Bronchus fibroblast of lung (primary cell): ENCODE results near the gene PRKD2. TPM values are rescaled to one million over a fixed set of nuclear protein-coding genes. Genes with fewer than 3 reads are reported as not detected.

ENCODE experiments used
- total RNA-seq: library from RNA; depleted of rRNA; stranded (reverse); fragments of >200 nt; gene quantifications from 2 replicates; pipeline ENCODE4 v1.2.3, GENCODE V29; 2015

PRKD2 gene
- total RNA-seq: 15.8 and 17.8 TPM in 2 replicates

DNA sequence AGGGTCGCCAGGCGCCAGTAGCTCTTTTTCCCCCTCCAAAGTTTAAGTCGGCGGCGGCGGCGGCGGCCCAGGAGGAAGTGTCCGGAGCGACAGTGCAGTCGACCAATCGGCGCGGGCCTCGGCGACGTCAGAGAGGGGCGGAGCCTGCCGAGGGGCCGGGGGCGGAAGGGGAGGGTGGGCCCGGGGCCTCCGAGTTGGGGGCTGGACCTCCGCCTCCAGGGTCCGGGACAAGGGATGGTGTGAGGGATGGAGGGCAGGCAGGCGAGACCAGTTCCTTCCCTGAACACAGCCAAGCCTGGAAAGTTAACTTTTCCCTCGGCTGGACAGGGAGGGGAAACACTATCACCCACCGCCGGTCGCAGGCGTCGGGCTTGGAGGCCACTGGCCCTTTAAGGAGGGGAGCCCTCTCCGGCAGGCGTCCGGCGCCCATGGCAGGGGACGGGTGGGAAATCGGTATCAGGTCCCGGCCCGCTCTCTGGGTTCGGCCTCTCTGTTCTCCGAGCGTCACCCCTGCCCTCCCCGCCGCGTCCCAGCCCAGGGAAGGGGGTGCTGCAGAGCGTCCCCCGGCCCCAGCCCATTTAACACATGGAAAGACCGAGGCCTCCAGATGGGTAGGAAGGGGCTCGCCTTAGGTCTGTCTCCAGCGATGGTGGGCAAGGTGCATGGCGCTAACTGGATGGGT lies at the start of gene PRKD2:
TSS of gene PRKD2 (minus strand) at position 81 of the 682 bp plus-strand sequence. CDS start 744 bp downstream, outside the sequence.

DNA sequence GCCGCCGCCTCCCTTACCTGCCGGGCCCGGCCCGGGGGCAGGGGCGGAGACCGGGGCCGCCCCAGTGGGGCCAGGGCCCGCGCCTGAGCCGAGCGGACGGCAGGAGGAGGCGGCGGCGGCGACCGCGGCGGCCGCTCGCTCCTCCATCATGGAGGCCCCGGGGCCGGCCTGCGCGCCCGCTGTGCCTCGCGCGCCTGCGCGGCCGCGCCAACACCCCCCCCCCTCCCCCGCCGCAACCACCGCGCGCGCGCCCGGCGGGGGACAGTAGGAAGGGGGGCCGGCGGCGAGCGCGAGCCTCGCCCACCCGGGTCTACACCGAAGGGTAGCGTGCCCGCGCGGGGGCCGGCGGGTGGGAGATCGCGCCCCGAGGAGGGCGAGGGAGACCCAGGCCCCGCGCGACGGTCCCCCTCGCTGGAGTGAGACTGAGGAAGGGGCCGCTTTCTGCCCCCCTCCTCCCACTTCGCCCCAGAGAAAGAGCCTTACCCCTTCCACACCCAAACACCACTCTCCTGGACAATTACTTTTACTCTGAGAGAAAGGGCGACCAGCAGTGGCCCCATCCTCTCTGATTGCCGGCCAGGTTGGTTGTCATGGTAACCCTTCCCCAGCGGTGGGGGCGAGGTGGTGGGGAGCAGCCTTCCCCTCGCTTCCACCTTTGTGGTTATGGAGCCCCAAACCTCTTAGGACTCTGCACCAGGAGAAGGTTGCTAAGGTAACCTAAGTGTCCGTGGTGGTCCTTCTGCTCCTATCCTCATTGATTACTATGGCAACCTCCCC lies 29.6 kb upstream of the PRKD2 start, which contains the start of gene STRN4:
TSS of gene STRN4 (minus strand) at position 170 of the 777 bp plus-strand sequence. CDS start at position 150, 20 bp downstream.

DNA sequence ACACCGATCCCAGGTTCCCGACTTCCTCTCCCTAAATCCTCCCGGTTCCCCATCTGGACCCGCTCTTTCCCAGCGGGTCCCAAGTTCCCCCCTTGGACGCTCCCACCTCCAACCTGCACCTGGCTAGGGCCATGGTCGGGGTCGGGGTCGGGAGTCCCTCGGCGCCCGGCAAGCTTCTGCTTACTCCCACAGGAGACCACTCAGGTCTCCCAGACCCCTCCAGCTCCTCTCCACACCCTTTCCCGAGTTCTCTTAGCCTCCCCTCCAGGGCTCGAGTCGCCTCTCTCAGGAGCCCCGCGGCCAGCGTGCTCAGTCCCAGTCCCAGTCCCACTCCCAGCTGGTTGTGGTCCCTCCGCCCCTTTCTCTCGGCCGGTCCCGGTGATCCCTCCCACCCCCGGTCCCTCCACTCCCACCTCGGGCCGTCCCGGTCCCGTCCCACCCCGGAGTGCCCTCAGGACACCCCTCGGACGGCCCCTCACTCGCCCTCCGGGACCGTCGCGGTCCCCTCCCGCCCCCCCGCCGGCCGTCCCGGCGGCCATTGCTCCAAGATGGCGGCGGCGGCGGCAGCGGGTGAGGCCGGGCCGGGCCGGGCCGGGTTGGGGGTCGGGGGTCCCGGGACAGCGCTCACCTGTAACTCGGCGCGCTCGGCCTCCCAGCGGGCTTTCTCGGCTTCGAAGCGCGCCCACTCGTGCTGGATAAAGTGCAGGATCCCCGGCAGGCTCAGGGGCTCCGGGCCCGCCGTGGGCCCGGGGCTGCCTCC lies 28.8 kb upstream of the PRKD2 start, which contains the start of gene FKRP:
TSS of gene FKRP (plus strand) at position 537 of the 760 bp plus-strand sequence. CDS start 9,394 bp downstream, outside the sequence.

DNA sequence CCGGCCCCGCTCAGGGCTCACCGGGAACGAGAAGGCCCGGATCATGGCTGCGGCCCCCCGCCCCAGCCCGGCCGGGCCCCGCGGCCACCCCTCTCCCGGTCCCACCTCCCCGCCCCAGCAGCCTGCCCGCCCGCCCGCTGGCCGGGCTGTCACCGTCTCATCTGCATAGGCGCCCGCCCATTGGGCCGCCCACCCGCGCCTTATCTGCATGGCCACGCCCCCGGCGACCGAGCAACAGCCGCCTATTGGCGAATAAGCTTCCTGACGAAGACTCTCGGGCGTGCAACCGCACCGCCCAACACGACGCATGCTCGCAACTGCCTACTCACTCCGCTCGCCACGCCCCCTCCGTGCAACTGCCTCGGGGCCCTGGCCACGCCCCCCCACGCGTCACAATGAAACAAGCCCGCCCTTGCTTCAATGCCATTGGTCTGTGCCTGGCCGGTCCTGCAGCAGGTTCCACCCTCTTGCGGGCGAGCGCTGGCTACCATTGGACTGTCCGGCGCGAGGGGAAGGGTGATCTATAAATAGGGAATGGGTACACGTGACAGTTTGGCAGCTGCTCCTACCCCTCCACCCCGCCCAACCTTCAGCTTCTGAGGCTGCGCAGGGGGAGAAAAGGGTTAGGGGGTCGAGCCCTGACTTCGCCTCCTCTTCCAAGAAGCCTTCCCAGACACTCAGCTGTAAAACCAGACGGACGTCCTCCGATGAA lies 55.7 kb downstream of the PRKD2 start, which contains the start of gene DACT3:
TSS of gene DACT3 (minus strand) at position 163 of the 712 bp plus-strand sequence. CDS start at position 45, 118 bp downstream.

DNA sequence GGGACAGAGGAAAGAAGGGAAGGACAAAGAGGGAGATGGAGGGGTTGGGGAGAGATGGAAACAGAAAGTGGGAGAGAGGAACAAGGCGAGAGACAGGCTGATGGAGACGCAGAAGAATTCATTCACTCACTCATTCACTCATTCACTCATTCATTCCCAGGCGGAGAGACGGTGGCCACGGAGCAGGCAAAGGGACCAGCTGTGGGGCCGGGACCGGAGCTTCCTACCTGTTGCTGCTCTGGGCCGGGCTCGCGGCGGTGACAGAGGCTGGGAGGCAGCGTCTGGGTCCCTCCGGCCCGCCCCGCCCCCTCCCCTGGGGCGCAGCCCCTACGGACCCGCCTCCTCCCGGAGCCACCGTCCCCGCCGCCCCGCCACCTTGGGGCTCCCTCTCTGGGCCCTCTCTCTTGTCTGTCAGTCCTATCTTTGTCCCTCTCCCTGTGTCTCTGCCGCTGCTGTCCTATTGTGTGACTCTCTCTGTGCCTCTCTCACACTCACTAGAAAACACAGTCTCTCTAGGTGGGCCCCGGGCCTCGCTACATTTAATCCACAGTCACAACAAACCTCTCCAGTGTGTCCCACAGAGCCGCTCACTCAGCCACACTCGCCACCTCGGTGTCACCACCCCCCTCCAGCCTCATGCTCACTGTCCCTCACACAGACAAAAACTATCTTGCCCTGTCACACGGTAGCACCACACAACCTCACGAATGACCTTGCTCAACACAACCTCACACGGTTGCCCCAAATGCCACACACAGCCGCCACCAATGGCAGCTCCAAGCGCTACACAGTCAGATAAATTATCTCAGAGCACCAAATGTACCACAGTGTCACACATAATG lies 80.8 kb downstream of the PRKD2 start, which contains the start of gene GNG8:
TSS of gene GNG8 (minus strand) at position 283 of the 842 bp plus-strand sequence. CDS start 1,520 bp downstream, outside the sequence.

DNA sequence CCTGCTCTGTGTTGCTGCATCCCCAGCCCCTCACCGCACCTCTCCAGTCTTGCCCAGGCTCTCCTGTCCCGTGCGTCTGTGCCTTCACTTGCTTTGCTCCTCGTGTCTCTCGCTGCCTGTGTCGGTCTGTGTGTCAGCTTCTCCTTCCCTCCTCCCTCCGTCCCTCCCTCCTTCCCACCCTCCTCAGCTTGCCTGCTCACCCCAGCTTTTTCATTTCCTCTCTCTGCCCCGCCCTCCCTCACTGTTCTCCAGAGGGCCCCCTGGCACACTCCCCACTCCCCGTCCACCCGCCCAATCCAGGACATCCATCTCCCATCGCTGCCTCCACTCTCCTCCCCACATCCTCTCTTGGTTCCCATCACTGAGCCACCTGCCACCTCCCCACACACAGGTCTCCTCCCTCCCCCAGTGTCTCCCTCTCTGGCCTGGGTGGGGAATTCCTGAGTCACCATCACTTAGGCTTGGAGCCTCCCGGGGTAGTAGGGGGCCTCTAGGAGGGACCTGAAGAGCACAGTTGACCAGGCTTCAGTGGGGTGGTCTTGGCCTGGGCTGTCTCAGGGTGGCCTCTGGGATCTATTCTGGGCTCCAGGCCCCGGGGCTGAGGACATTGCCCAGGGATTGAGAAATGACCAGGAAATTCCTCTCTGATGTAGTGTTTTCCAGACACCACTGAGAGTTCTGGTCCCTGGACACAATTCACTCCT lies 91.8 kb downstream of the PRKD2 start, which contains the start of gene PTGIR:
TSS of gene PTGIR (minus strand) at position 132 of the 704 bp plus-strand sequence. CDS start 864 bp downstream, outside the sequence.

Other genes starting within 250 kb of the PRKD2 start
- gene PNMA8A, start 245.6 kb downstream of the PRKD2 start, total RNA-seq: 3.7 and 3.9 TPM in 2 replicates
- gene PNMA8B, start 221.2 kb downstream of the PRKD2 start, total RNA-seq: 0.67 and 0.74 TPM in 2 replicates
- gene CALM3, start 115.8 kb downstream of the PRKD2 start, total RNA-seq: 259 and 274 TPM in 2 replicates
- gene PTGIR, start 92.0 kb downstream of the PRKD2 start, total RNA-seq: 7.6 and 9.1 TPM in 2 replicates
- not detected in 2 replicates for gene GNG8, start 80.9 kb downstream of the PRKD2 start, total RNA-seq
- gene DACT3, start 55.9 kb downstream of the PRKD2 start, total RNA-seq: 0.89 and 1.8 TPM in 2 replicates
- gene FKRP, start 28.9 kb upstream of the PRKD2 start, total RNA-seq: 19.5 and 29.6 TPM in 2 replicates
- 65.7 and 76.3 TPM in 2 replicates for gene STRN4, start 29.3 kb upstream of the PRKD2 start, total RNA-seq
- 282 and 284 TPM in 2 replicates for gene SLC1A5, start 71.5 kb upstream of the PRKD2 start, total RNA-seq
- gene AP2S1, start 133.7 kb upstream of the PRKD2 start, total RNA-seq: 280 and 286 TPM in 2 replicates
- gene ARHGAP35, start 143.9 kb upstream of the PRKD2 start, total RNA-seq: 20.0 and 20.1 TPM in 2 replicates